H1 (cell line): ENCODE results near the gene PDIA3. TPM values are rescaled to one million over a fixed set of nuclear protein-coding genes. Genes with fewer than 3 reads are reported as not detected.

ENCODE experiments used
- ASH2L ChIP-seq: fragments of 200-600, 300-600 bp; sonication (generic); IDR thresholded peaks from one replicate; pipeline ENCODE4 v1.7.1; 2017; ENCODE audit warnings: low read length
- BRCA1 ChIP-seq: IDR thresholded peaks from 2 replicates; pipeline ENCODE4 v1.6.1; 2012; ENCODE audit warnings: low read depth, low read length, improper control_type of control experiment
- HDAC2 ChIP-seq, 2 experiments: fragments of 300-600 bp in 1 of 2; sonication (generic) in 1 of 2; IDR thresholded peaks; 2 replicates each; pipeline ENCODE4 v1.6.1; 2011 to 2012; ENCODE audit warnings: low read depth in 2 of 2, low read length in 2 of 2, mild to moderate bottlenecking in 2 of 2, moderate library complexity in 2 of 2, borderline replicate concordance in 1 of 2, inconsistent platforms in 1 of 2
- KDM4A ChIP-seq: IDR thresholded peaks from one replicate; pipeline ENCODE4 v1.7.1; 2012; ENCODE audit warnings: low read depth, mild to moderate bottlenecking, moderate library complexity, low read length, inconsistent platforms; ENCODE audit not compliant: severe bottlenecking
- PHF8 ChIP-seq: fragments of 200-600 bp; sonication (generic); conservative IDR thresholded peaks from 2 replicates; pipeline ENCODE4 v1.7.1; 2012; ENCODE audit warnings: low read depth, mild to moderate bottlenecking, inconsistent platforms, low read length, moderate library complexity
- SIN3A ChIP-seq, 2 experiments: IDR thresholded peaks in 1 of 2; conservative IDR thresholded peaks in 1 of 2; 2 replicates each; pipeline ENCODE4 v1.6.1; 2011 to 2012; ENCODE audit warnings: low read length in 2 of 2, improper control_type of control experiment in 1 of 2, low read depth in 1 of 2, mild to moderate bottlenecking in 1 of 2
- TAF7 ChIP-seq: optimal IDR thresholded peaks from 2 replicates; pipeline ENCODE3; 2011; ENCODE audit warnings: low read depth, mild to moderate bottlenecking, inconsistent platforms, low read length, moderate library complexity, borderline replicate concordance
- polyA plus RNA-seq, 7 experiments: library from polyadenylated mRNA; depleted of rRNA in 3 of 7; stranded (reverse) in 5 of 7; unstranded in 2 of 7; fragments of >200 nt in 5 of 7; fragments of 200-250 nt in 2 of 7; gene quantifications; 1 replicate in 5 of 7; 2 replicates in 1 of 7; 4 replicates in 1 of 7; pipeline versions ENCODE4 v1.2.1 to v1.2.3, GENCODE V29; 2011 to 2013; ENCODE audit warnings: missing spikeins in 2 of 7, mixed read lengths in 2 of 7
- total RNA-seq: library from RNA; stranded (reverse); fragmentation: NEBNext Ultra II Directional; extraction: Animal tissue kit (Norgen Biotek cat#: 25700); gene quantifications from 2 replicates; pipeline ENCODE4 v1.2.1, GENCODE V29; 2021

Gene PDIA3
- total and polyA plus RNA-seq, 2 of the 8 experiments (the other 6 are each of a cell fraction or from before 2014, with no cell fraction given) = 90.4 to 655 TPM

GRCh38 chr15:43776101-43776717, 30.0 kb downstream of the PDIA3 start (continued):
- TF ChIP-seq PHF8 = 0 out of 2 replicates have a peak, but pooled peaks have one; percentile 19
- TF ChIP-seq SIN3A (conservative IDR thresholded peaks at IDR 0.05 in 1 of 2, IDR thresholded peaks at IDR 0.05 in 1 of 2; ENCODE audit: low read depth in 1 of 2, low read length in 2 of 2) = 0 out of 4 replicates have a peak, but pooled peaks have one; percentile 0 to 11
- no peak for TF ChIP-seq HDAC2 (IDR thresholded peaks at IDR 0.05; ENCODE audit: borderline replicate concordance in 1 of 2, low read depth in 2 of 2, low read length in 2 of 2)
- TF ChIP-seq KDM4A = peak; percentile 79
- no peak for TF ChIP-seq BRCA1
- no peak for TF ChIP-seq TAF7
- TF ChIP-seq ASH2L = peak; percentile 82
